Transverse colon (tissue), 4 donors: Measurements from ENCODE around the gene TMCO1. TPM values are rescaled to one million over a fixed set of nuclear protein-coding genes. Genes with fewer than 3 reads are reported as not detected.

Experiments used
- DNase-seq: peaks from one replicate; pipeline ENCODE4 v3.0.0-alpha.2; 2019
- H3K27ac ChIP-seq, 4 donors: fragments of 200-600 bp; sonication (generic); 2 replicates each; pipeline ENCODE4 v1.5.1; 2016 to 2018; ENCODE audit warnings: inconsistent platforms in 4 of 4
- H3K27me3 ChIP-seq: fragments of 200-600 bp; sonication (generic); 2 replicates; pipeline ENCODE4 v1.5.1; 2017; ENCODE audit warnings: inconsistent platforms
- H3K36me3 ChIP-seq, 4 donors: fragments of 200-600 bp; sonication (generic); 2 replicates each; pipeline ENCODE4 v1.5.1; 2017 to 2019; ENCODE audit warnings: inconsistent platforms in 4 of 4
- H3K4me1 ChIP-seq, 4 donors: fragments of 200-600 bp; sonication (generic); 2 replicates each; pipeline ENCODE4 v1.5.1; 2017 to 2020; ENCODE audit warnings: inconsistent platforms in 4 of 4
- H3K4me3 ChIP-seq, 4 donors: fragments of 200-600 bp; sonication (generic); 1 replicate in 1 of 4; 2 replicates in 3 of 4; pipeline versions ENCODE4 v1.5.1 to v1.6.1; 2017 to 2019; ENCODE audit warnings: inconsistent platforms in 4 of 4
- H3K9me3 ChIP-seq, 2 donors: fragments of 200-600 bp; sonication (generic); 2 replicates each; pipeline ENCODE4 v1.5.1; 2017 to 2019; ENCODE audit warnings: inconsistent platforms in 2 of 2
- EP300 ChIP-seq: sonication (generic); formaldehyde crosslinking; IDR thresholded peaks from one replicate; pipeline ENCODE4 v1.6.1; 2017; ENCODE audit warnings: antibody characterized with exemption, low read depth
- POLR2A ChIP-seq: fragments of 450-650 bp; IDR thresholded peaks from one replicate; pipeline ENCODE4 v1.6.1; 2016; ENCODE audit warnings: antibody characterized with exemption, mild to moderate bottlenecking, moderate library complexity
- POLR2AphosphoS5 ChIP-seq, 3 donors: sonication (generic); formaldehyde crosslinking; IDR thresholded peaks; one replicate each; pipeline ENCODE4 v1.6.1; 2016; ENCODE audit warnings: antibody characterized with exemption in 3 of 3
- WGBS, 2 donors: methylation state at CpG; one replicate each; pipeline ENCODE4 v1.1.5; 2018; ENCODE audit warnings: low coverage in 1 of 2; 5-methylcytosine and 5-hydroxymethylcytosine counted together
- in situ Hi-C, 4 donors: fragments of 200-750 bp; cut with MboI; loops; one replicate each; pipeline versions ENCODE4 v1.15.0 to v1.15.1; 2017; ENCODE audit warnings: low sequenced_read_pairs in 3 of 4, low pct_ligation_motif_present in 1 of 4, low pct_unique_long_range_greater_than_20kb in 1 of 4
- intact Hi-C: fragments of 100-400 bp; cut with DNase I; formaldehyde crosslinking; loops from one replicate; pipeline ENCODE4 v1.15.1; 2023; ENCODE audit warnings: low total_unique reads
- total RNA-seq, 4 donors: library from RNA; depleted of rRNA; stranded (reverse); fragments of >200 nt; gene quantifications; one replicate each; pipeline ENCODE4 v1.1.0, GENCODE V29; 2016
- TF ChIP-seq, protein P1 (sequence below), 5 experiments: fragments of 200-600 bp in 3 of 5; fragments of 450-650 bp in 2 of 5; sonication (generic) in 3 of 5; IDR thresholded peaks; 1 replicate in 2 of 5; 2 replicates in 3 of 5; pipeline ENCODE4 v1.5.1; 2016 to 2017; ENCODE audit warnings: antibody characterized with exemption in 5 of 5, inconsistent platforms in 3 of 5, mild to moderate bottlenecking in 2 of 5, moderate library complexity in 1 of 5

Gene TMCO1
- total RNA-seq, 4 donors from 2014 or later: 28.3 to 180 (median 128) TPM

DNA sequence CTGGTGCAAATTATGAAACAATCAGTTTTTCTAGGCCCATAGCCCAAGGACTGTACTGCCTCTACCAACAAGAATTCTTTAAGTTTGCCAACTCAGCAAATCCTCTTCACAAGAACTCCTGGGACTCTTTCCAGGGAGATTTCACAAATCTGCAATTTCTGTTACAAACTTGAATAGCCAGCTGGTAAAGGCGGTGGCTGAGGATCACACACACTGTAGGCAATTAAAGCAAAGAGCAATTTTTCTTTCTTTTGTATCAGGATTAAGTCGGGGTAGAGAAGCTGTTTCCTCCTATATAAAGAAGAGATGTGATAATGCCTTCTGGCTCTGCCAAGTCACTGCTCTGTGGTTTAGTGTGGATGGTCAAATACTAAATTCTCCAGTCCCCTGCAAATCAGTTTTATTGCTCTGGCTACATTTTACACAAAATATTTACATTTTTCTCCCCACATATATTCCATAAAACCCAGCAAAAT lies 72.0 kb downstream of the TMCO1 start:
- H3K27me3 ChIP-seq: no peaks in the 10 kb centered on the region
- H3K9me3 ChIP-seq: no peaks in the 10 kb centered on the region
- in situ Hi-C loops (loop anchor here in 1 of 4 donors (10.0 kb wide), 1 partner anchor 92 kb away; no protein-coding TSS in a partner anchor), intact Hi-C loops (loop anchor here (10.0 kb wide), 1 partner anchor 52 kb away; no protein-coding TSS in a partner anchor)
- peak overlapping the region; percentile 52 to 96 (median 94) for H3K27ac ChIP-seq
- H3K36me3 ChIP-seq: peaks cover 0 to 5% (median 0%) of the 10 kb centered on the region in 4 donors
- H3K4me1 ChIP-seq: peaks cover 13 to 29% (median 20%) of the 10 kb centered on the region in 4 donors
- DNase-seq: no peak
- 8 to 16% methylated on average over 2 of the region's 2 CpGs for WGBS, 2 donors
- TF ChIP-seq EP300 (no peak), POLR2AphosphoS5 (IDR thresholded peaks at IDR 0.05) (no peak), POLR2A (no peak)
- TF ChIP-seq, protein P1, sequence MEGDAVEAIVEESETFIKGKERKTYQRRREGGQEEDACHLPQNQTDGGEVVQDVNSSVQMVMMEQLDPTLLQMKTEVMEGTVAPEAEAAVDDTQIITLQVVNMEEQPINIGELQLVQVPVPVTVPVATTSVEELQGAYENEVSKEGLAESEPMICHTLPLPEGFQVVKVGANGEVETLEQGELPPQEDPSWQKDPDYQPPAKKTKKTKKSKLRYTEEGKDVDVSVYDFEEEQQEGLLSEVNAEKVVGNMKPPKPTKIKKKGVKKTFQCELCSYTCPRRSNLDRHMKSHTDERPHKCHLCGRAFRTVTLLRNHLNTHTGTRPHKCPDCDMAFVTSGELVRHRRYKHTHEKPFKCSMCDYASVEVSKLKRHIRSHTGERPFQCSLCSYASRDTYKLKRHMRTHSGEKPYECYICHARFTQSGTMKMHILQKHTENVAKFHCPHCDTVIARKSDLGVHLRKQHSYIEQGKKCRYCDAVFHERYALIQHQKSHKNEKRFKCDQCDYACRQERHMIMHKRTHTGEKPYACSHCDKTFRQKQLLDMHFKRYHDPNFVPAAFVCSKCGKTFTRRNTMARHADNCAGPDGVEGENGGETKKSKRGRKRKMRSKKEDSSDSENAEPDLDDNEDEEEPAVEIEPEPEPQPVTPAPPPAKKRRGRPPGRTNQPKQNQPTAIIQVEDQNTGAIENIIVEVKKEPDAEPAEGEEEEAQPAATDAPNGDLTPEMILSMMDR (IDR thresholded peaks at IDR 0.05): no peak
- peak overlapping the region in 1 of 4 donors; percentile 67 for H3K4me3 ChIP-seq

- Histone ChIP-seq H3K4me1 (peaks cover 13 to 29% (median 20%) of the 10 kb centered on the region in 4 donors), H3K27me3 (no peaks in the 10 kb centered on the region), H3K36me3 (peaks cover 0 to 5% (median 0%) of the 10 kb centered on the region in 4 donors), H3K9me3 (no peaks in the 10 kb centered on the region), H3K4me3 (no peak overlapping the region), H3K27ac (no peak overlapping the region)
- TF ChIP-seq POLR2A (no peak), EP300 (no peak), POLR2AphosphoS5 (IDR thresholded peaks at IDR 0.05) (no peak)
- TF ChIP-seq, protein P1 (IDR thresholded peaks at IDR 0.05): no peak
- in situ Hi-C loops (loop anchor here in 1 of 4 donors (10.0 kb wide), 1 partner anchor 90 kb away; no protein-coding TSS in a partner anchor), intact Hi-C loops (loop anchor here (10.0 kb wide), 1 partner anchor 50 kb away; no protein-coding TSS in a partner anchor)
- DNase-seq: no peak
- WGBS, 2 donors: 65 to 81% methylated on average over 7 of the region's 7 CpGs
Measured at GRCh38 chr1:165695031-165695430, 73.6 kb downstream of the TMCO1 start.

GRCh38 chr1:165688046-165688445 lies 80.6 kb downstream of the TMCO1 start:
- Histone ChIP-seq H3K27ac (no peak overlapping the region), H3K9me3 (no peaks in the 10 kb centered on the region), H3K27me3 (no peaks in the 10 kb centered on the region), H3K4me1 (peaks cover 0 to 7% (median 4%) of the 10 kb centered on the region in 4 donors), H3K4me3 (no peak overlapping the region), H3K36me3 (peaks cover 0 to 7% (median 0%) of the 10 kb centered on the region in 4 donors)
- DNase-seq: no peak
- TF ChIP-seq POLR2A (no peak), EP300 (no peak), POLR2AphosphoS5 (IDR thresholded peaks at IDR 0.05) (no peak)
- TF ChIP-seq, protein P1 (IDR thresholded peaks at IDR 0.05): no peak
- in situ Hi-C loops (no loop called here), intact Hi-C loops (no loop called here)
- 95 to 96% methylated on average over 2 to 5 of the region's 5 CpGs for WGBS, 2 donors

GRCh38 chr1:165686971-165687433 lies 81.7 kb downstream of the TMCO1 start:
- DNase-seq: no peak
- H3K4me1 ChIP-seq: peaks cover 0 to 7% (median 4%) of the 10 kb centered on the region in 4 donors
- TF ChIP-seq EP300 (no peak), POLR2A (no peak), POLR2AphosphoS5 (IDR thresholded peaks at IDR 0.05) (no peak)
- TF ChIP-seq, protein P1 (IDR thresholded peaks at IDR 0.05): no peak
- 62 to 81% methylated on average over 2 of the region's 2 CpGs for WGBS, 2 donors
- no peaks in the 10 kb centered on the region for H3K27me3 ChIP-seq
- in situ Hi-C loops: no loop called here
- H3K9me3 ChIP-seq: no peaks in the 10 kb centered on the region
- H3K4me3 ChIP-seq: no peak overlapping the region
- intact Hi-C loops: no loop called here
- H3K36me3 ChIP-seq: peaks cover 0 to 17% (median 4%) of the 10 kb centered on the region in 4 donors
- H3K27ac ChIP-seq: no peak overlapping the region
